ENCODE measurements around the gene DCC.

The DCC gene

GRCh38 chr18:53101536-53102105 lies 761.6 kb downstream of the DCC start:
- peaks cover 12% of the 10 kb centered on the region for H3K4me1 ChIP-seq
- H3K27ac ChIP-seq, result no peak overlapping the region
- H4K20me1 ChIP-seq, result no peaks in the 10 kb centered on the region
- no peak overlapping the region for H3K9ac ChIP-seq
- no peaks in the 10 kb centered on the region for H3K36me3 ChIP-seq
- TF ChIP-seq Cebpa-rat (IDR thresholded peaks at IDR 0.05), result no peak
- peaks cover 24% of the 10 kb centered on the region for H3K9me3 ChIP-seq
- no peaks in the 10 kb centered on the region for H3K27me3 ChIP-seq
- H3K4me3 ChIP-seq, result no peak overlapping the region
- H3K4me2 ChIP-seq, result no peak overlapping the region

DNA sequence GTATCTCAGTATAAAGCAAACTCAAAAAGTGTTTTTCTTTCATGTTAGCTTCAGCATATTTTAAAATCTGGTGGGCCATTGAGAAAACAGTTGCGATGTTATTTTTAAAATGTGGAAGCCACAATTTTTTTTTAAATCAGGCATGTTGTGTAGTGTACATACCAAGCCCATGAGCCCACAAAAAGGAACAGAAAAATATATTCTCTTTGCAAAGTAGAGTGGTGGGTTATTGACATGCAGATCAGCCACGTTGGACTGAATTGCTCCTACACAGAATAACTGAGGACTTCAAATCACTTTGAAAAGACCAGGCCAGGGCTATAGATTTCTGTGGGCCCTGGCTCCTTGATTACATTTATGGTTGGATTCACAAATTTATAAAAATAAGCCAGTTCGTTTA lies 774.4 kb downstream of the DCC start:
- Histone ChIP-seq H3K9ac (no peak overlapping the region), H3K36me3 (no peaks in the 10 kb centered on the region), H3K4me2 (peak overlapping the region; percentile 55), H3K9me3 (peaks cover 10% of the 10 kb centered on the region), H3K27me3 (no peaks in the 10 kb centered on the region), H3K4me3 (no peak overlapping the region), H3K27ac (peak overlapping the region; percentile 14; the same call in 1 of the 2 replicates), H3K4me1 (peaks cover 17% of the 10 kb centered on the region), H4K20me1 (no peaks in the 10 kb centered on the region)
- no peak for TF ChIP-seq Cebpa-rat (IDR thresholded peaks at IDR 0.05)

GRCh38 chr18:53115876-53116585 lies 776.0 kb downstream of the DCC start:
- Histone ChIP-seq H3K27me3 (no peaks in the 10 kb centered on the region), H3K4me3 (no peak overlapping the region), H3K9me3 (no peaks in the 10 kb centered on the region), H3K27ac (no peak overlapping the region), H3K36me3 (no peaks in the 10 kb centered on the region), H3K4me2 (no peak overlapping the region), H3K4me1 (peaks cover 17% of the 10 kb centered on the region), H4K20me1 (no peaks in the 10 kb centered on the region), H3K9ac (no peak overlapping the region)
- no peak for TF ChIP-seq Cebpa-rat (IDR thresholded peaks at IDR 0.05)

- H3K27ac ChIP-seq, result no peak overlapping the region
- no peaks in the 10 kb centered on the region for H3K36me3 ChIP-seq
- no peak for TF ChIP-seq Cebpa-rat (IDR thresholded peaks at IDR 0.05)
- no peak overlapping the region for H3K4me2 ChIP-seq
- H3K9ac ChIP-seq, result no peak overlapping the region
- no peaks in the 10 kb centered on the region for H3K9me3 ChIP-seq
- H3K4me1 ChIP-seq, result peaks cover 17% of the 10 kb centered on the region
- H3K27me3 ChIP-seq, result no peaks in the 10 kb centered on the region
- no peak overlapping the region for H3K4me3 ChIP-seq
- no peaks in the 10 kb centered on the region for H4K20me1 ChIP-seq
Measured at GRCh38 chr18:53117851-53118250, 777.9 kb downstream of the DCC start.

DNA sequence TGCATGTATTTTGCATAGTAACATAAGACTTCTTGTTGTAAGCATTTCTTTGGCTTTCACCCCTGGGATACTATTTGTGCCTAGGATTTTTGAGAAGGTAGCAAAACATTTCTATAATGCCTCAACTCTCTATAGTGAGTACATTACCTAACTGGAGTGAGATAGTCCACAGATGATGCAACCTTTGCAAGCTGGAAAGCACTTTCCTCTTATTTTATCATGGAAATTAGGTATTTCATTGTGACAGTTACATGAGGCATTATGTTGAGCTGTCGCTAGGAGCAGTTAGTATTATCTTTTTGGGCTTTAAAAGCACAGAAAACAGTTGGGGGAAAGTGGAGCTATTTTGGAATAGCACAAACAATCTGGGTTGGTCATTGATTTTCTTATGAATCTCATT lies 786.2 kb downstream of the DCC start:
- Histone ChIP-seq H3K4me3 (no peak overlapping the region), H3K36me3 (no peaks in the 10 kb centered on the region), H3K27me3 (no peaks in the 10 kb centered on the region), H3K27ac (no peak overlapping the region), H3K9me3 (no peaks in the 10 kb centered on the region), H3K4me1 (no peaks in the 10 kb centered on the region), H3K4me2 (no peak overlapping the region), H3K9ac (no peak overlapping the region), H4K20me1 (no peaks in the 10 kb centered on the region)
- TF ChIP-seq Cebpa-rat (IDR thresholded peaks at IDR 0.05), result no peak

GRCh38 chr18:53131001-53131400 lies 791.0 kb downstream of the DCC start:
- no peaks in the 10 kb centered on the region for H3K9me3 ChIP-seq
- no peak overlapping the region for H3K9ac ChIP-seq
- no peak overlapping the region for H3K27ac ChIP-seq
- TF ChIP-seq Cebpa-rat (IDR thresholded peaks at IDR 0.05), result no peak
- H4K20me1 ChIP-seq, result no peaks in the 10 kb centered on the region
- no peak overlapping the region for H3K4me2 ChIP-seq
- H3K36me3 ChIP-seq, result no peaks in the 10 kb centered on the region
- H3K27me3 ChIP-seq, result no peaks in the 10 kb centered on the region
- no peak overlapping the region for H3K4me3 ChIP-seq
- no peaks in the 10 kb centered on the region for H3K4me1 ChIP-seq

DNA sequence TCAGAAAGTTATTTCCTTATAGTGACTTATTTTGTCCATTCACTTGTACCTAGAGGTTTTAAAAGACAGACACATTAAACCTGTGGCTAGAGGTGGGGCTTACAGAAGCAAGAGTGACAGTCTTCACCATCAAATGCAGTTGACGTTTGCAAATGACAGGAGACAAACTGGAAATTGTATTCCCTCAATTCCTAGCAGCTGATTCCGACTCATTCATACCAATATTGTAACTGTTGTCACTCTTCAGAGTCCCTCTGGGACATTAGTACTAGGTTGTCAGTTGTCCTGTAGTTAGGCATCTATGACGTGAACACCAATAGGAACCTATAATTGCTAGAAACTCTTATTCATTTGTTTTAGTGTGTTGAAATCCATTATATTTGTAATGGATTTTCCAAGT lies 794.7 kb downstream of the DCC start:
- H3K9ac ChIP-seq, result no peak overlapping the region
- H3K4me1 ChIP-seq, result peaks cover 13% of the 10 kb centered on the region
- H3K4me2 ChIP-seq, result no peak overlapping the region
- H3K9me3 ChIP-seq, result peaks cover 4% of the 10 kb centered on the region
- no peak overlapping the region for H3K27ac ChIP-seq
- H3K4me3 ChIP-seq, result no peak overlapping the region
- TF ChIP-seq Cebpa-rat (IDR thresholded peaks at IDR 0.05), result no peak
- H4K20me1 ChIP-seq, result no peaks in the 10 kb centered on the region
- no peaks in the 10 kb centered on the region for H3K36me3 ChIP-seq
- no peaks in the 10 kb centered on the region for H3K27me3 ChIP-seq

GRCh38 chr18:53135654-53136053 lies 795.7 kb downstream of the DCC start:
- Histone ChIP-seq H3K4me3 (no peak overlapping the region), H3K4me2 (no peak overlapping the region), H3K9me3 (peaks cover 4% of the 10 kb centered on the region), H3K9ac (no peak overlapping the region), H3K36me3 (no peaks in the 10 kb centered on the region), H4K20me1 (no peaks in the 10 kb centered on the region), H3K4me1 (peaks cover 14% of the 10 kb centered on the region), H3K27ac (no peak overlapping the region), H3K27me3 (no peaks in the 10 kb centered on the region)
- no peak for TF ChIP-seq Cebpa-rat (IDR thresholded peaks at IDR 0.05)

DNA sequence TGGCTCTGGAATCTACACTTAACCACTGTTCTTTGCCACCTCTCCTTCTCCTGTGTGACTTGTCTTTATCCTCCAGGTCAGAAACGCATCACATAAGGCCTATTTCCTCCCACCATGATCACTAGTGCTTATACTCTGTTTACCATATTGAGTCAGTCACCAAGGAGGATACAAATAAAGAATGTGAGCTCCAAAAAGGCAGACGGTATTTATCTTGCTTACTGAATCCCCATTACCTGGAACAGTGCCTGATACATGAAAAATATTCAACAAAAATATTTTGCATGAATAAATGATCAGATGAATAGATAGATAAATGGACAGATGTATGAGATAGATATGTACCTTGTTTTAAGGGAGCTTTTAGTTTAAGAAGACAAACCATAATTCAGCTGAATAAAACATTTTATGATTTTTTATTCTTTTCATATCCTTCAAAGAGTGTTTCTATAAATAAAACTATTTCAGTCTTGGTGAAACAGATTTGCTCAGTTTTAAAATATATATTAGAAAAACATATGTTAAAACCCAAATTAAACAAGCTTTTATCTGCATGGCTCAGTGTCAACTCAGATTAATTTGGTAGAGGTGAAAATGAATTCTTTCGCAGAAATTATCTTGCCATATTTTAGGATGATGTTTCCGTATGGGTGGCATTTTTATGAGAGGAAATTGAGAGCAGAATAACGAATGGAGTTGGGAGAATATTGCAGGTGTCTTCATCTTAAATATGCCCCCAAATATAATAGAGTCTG lies 799.9 kb downstream of the DCC start:
- H3K4me2 ChIP-seq, result peak overlapping the region; percentile 27; the same call in 1 of the 2 replicates
- no peak for TF ChIP-seq Cebpa-rat (IDR thresholded peaks at IDR 0.05)
- peaks cover 14% of the 10 kb centered on the region for H3K4me1 ChIP-seq
- no peak overlapping the region for H3K9ac ChIP-seq
- H3K4me3 ChIP-seq, result no peak overlapping the region
- no peaks in the 10 kb centered on the region for H4K20me1 ChIP-seq
- H3K9me3 ChIP-seq, result peaks cover 6% of the 10 kb centered on the region
- no peaks in the 10 kb centered on the region for H3K36me3 ChIP-seq
- no peak overlapping the region for H3K27ac ChIP-seq
- no peaks in the 10 kb centered on the region for H3K27me3 ChIP-seq

DNA sequence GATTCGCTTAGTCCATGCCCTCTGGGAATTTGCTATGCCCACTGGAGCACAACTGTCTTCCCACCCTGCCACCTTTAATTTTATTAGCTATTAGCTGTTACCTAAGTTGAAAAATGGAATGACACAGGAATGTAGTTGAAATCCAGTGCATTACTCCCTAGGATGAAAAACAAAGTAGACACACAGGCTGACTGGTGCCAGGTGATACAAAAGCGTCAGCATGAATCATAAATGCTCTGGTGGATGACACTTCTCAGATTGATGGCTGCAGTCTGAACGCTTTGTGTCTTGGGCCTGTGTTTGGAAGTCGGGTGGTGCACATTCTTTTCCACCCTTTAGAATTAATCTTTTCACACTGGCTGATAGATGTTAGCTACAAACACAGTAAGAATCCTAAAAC lies 802.0 kb downstream of the DCC start:
- no peak overlapping the region for H3K4me3 ChIP-seq
- no peak overlapping the region for H3K4me2 ChIP-seq

More for the DNA sequence above, 802.0 kb downstream of the DCC start:
- H3K27me3 ChIP-seq, result no peaks in the 10 kb centered on the region
- no peaks in the 10 kb centered on the region for H3K36me3 ChIP-seq
- no peak overlapping the region for H3K27ac ChIP-seq
- H4K20me1 ChIP-seq, result no peaks in the 10 kb centered on the region
- H3K9me3 ChIP-seq, result peaks cover 10% of the 10 kb centered on the region
- TF ChIP-seq Cebpa-rat (IDR thresholded peaks at IDR 0.05), result no peak
- H3K9ac ChIP-seq, result no peak overlapping the region
- H3K4me1 ChIP-seq, result peaks cover 14% of the 10 kb centered on the region

Measured in BLaER1 (cell line).